HepG2 (cell line): Measurements from ENCODE around the gene CDC123.

ENCODE experiments used
- CC2D1A ChIP-seq: sonication (generic); formaldehyde crosslinking; IDR thresholded peaks from 2 replicates; pipeline ENCODE4 v1.8.1; 2023; ENCODE audit warnings: mild to moderate bottlenecking, missing genetic modification reagents
- DR1 ChIP-seq: sonication (generic); formaldehyde crosslinking; IDR thresholded peaks from 2 replicates; pipeline ENCODE4 v1.8.0; 2021; ENCODE audit warnings: mild to moderate bottlenecking, missing genetic modification reagents, inconsistent platforms
- EZH2 ChIP-seq: conservative IDR thresholded peaks from 2 replicates; pipeline ENCODE4 v1.6.1; 2012; ENCODE audit warnings: mild to moderate bottlenecking, low read depth, low read length, moderate library complexity
- RNF2 ChIP-seq: fragments of 450-650 bp; conservative IDR thresholded peaks from 2 replicates; pipeline ENCODE4 v1.6.1; 2016; ENCODE audit warnings: low read depth
- SIN3A ChIP-seq: IDR thresholded peaks from 2 replicates; pipeline ENCODE4 v1.6.1; 2011; ENCODE audit warnings: low read depth, mild to moderate bottlenecking, control low read depth, low read length, borderline replicate concordance
- SUZ12 ChIP-seq: fragments of 150-350 bp; IDR thresholded peaks from 2 replicates; pipeline ENCODE4 v1.6.1; 2014; ENCODE audit warnings: low read depth, low read length
- TAF1 ChIP-seq: sonication (generic); formaldehyde crosslinking; IDR thresholded peaks from 2 replicates; pipeline ENCODE4 v1.4.0; 2020; ENCODE audit warnings: missing genetic modification reagents
- ZNF549 ChIP-seq: sonication (generic); formaldehyde crosslinking; IDR thresholded peaks from 2 replicates; pipeline ENCODE4 v1.5.0; 2020; ENCODE audit warnings: missing genetic modification reagents
- ZNF879 ChIP-seq: sonication (generic); formaldehyde crosslinking; IDR thresholded peaks from 2 replicates; pipeline ENCODE4 v1.8.1; 2023; ENCODE audit warnings: missing genetic modification reagents
- TF ChIP-seq, protein P1 (sequence below): sonication (generic); formaldehyde crosslinking; IDR thresholded peaks from 2 replicates; pipeline ENCODE4 v1.5.0; 2020; ENCODE audit warnings: mild to moderate bottlenecking, missing genetic modification reagents, moderate library complexity
- TF ChIP-seq, protein P2 (sequence below): sonication (generic); formaldehyde crosslinking; IDR thresholded peaks from 2 replicates; pipeline ENCODE4 v1.8.1; 2023; ENCODE audit warnings: missing genetic modification reagents, inconsistent platforms, borderline replicate concordance

- no peak for TF ChIP-seq ZNF879
- no peak for TF ChIP-seq DR1 (CRISPR knock-in tag)
- no peak for TF ChIP-seq TAF1
- no peak for TF ChIP-seq ZNF549
- TF ChIP-seq, protein P1, sequence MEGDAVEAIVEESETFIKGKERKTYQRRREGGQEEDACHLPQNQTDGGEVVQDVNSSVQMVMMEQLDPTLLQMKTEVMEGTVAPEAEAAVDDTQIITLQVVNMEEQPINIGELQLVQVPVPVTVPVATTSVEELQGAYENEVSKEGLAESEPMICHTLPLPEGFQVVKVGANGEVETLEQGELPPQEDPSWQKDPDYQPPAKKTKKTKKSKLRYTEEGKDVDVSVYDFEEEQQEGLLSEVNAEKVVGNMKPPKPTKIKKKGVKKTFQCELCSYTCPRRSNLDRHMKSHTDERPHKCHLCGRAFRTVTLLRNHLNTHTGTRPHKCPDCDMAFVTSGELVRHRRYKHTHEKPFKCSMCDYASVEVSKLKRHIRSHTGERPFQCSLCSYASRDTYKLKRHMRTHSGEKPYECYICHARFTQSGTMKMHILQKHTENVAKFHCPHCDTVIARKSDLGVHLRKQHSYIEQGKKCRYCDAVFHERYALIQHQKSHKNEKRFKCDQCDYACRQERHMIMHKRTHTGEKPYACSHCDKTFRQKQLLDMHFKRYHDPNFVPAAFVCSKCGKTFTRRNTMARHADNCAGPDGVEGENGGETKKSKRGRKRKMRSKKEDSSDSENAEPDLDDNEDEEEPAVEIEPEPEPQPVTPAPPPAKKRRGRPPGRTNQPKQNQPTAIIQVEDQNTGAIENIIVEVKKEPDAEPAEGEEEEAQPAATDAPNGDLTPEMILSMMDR (CRISPR knock-in tag): no peak
- TF ChIP-seq CC2D1A (CRISPR knock-in tag): no peak
- no peak for TF ChIP-seq EZH2
- TF ChIP-seq SIN3A: no peak
- TF ChIP-seq, protein P2, sequence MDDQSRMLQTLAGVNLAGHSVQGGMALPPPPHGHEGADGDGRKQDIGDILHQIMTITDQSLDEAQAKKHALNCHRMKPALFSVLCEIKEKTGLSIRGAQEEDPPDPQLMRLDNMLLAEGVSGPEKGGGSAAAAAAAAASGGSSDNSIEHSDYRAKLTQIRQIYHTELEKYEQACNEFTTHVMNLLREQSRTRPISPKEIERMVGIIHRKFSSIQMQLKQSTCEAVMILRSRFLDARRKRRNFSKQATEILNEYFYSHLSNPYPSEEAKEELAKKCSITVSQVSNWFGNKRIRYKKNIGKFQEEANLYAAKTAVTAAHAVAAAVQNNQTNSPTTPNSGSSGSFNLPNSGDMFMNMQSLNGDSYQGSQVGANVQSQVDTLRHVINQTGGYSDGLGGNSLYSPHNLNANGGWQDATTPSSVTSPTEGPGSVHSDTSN: no peak
- TF ChIP-seq SUZ12: no peak
- no peak for TF ChIP-seq RNF2
Measured at GRCh38 chr10:12150163-12150562, 45.8 kb upstream of the CDC123 start.
